GM06990 (cell line): ENCODE measurements around the gene MAS1L.

Experiments used
- DNase-seq: peaks from one replicate; pipeline ENCODE4 v3.0.0-alpha.2; 2011; ENCODE audit not compliant: insufficient read length; ENCODE audit errors: extremely low read depth
- H3K27me3 ChIP-seq: replicated peaks from 2 replicates; pipeline ENCODE4 v1.6.0; 2011; ENCODE audit warnings: low read length; ENCODE audit not compliant: control insufficient read depth, insufficient read depth
- H3K36me3 ChIP-seq: 2 replicates; pipeline ENCODE4 v1.5.1; 2011; ENCODE audit warnings: low read length; ENCODE audit not compliant: control insufficient read depth, insufficient read depth
- H3K4me3 ChIP-seq: replicated peaks from 2 replicates; pipeline ENCODE4 v1.5.1; 2011; ENCODE audit warnings: low read depth, mild to moderate bottlenecking, control low read depth, low read length
- CTCF ChIP-seq: IDR thresholded peaks from 2 replicates; pipeline ENCODE4 v1.5.1; 2011; ENCODE audit warnings: low read length, control low read depth, mild to moderate bottlenecking, inconsistent platforms; ENCODE audit not compliant: insufficient read depth, poor library complexity, severe bottlenecking

The MAS1L gene

GRCh38 chr6:29490055-29490454, 2.3 kb upstream of the MAS1L start:
- TF ChIP-seq CTCF, result no peak
- H3K4me3 ChIP-seq, result no peak overlapping the region
- no peaks in the 10 kb centered on the region for H3K27me3 ChIP-seq
- no peak for DNase-seq
- H3K36me3 ChIP-seq, result no peaks in the 10 kb centered on the region

- TF ChIP-seq CTCF, result no peak
- Histone ChIP-seq H3K36me3 (no peaks in the 10 kb centered on the region), H3K4me3 (no peak overlapping the region), H3K27me3 (no peaks in the 10 kb centered on the region)
- DNase-seq, result no peak
These were observed 1.5 kb upstream of the MAS1L start for GRCh38 chr6:29489286-29489685.

GRCh38 chr6:29488874-29489273, 1.1 kb upstream of the MAS1L start:
- TF ChIP-seq CTCF, result no peak
- H3K27me3 ChIP-seq, result no peaks in the 10 kb centered on the region
- no peak for DNase-seq
- H3K4me3 ChIP-seq, result no peak overlapping the region
- H3K36me3 ChIP-seq, result no peaks in the 10 kb centered on the region

DNA sequence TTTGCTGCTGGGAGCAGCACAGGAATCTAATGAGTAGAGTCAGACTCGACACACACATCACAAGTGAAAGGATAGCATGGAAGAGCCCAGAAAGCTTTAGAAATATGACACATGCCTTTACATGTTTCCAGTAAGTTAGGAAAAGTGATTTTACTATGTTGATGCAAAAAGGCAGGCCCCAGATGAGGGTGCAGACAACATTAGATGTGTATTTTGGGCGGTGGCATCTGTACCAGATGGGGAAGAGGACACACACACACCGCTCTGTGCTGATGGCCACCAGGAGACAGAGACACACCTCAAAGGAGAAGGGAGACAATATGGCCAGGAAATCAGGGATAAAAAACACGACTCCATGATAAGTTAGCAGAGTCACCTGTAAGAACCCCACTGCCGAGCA, 625 bp downstream of the MAS1L start:
- no peak overlapping the region for H3K4me3 ChIP-seq
- no peak for DNase-seq
- no peaks in the 10 kb centered on the region for H3K36me3 ChIP-seq
- H3K27me3 ChIP-seq, result no peaks in the 10 kb centered on the region
- no peak for TF ChIP-seq CTCF

DNA sequence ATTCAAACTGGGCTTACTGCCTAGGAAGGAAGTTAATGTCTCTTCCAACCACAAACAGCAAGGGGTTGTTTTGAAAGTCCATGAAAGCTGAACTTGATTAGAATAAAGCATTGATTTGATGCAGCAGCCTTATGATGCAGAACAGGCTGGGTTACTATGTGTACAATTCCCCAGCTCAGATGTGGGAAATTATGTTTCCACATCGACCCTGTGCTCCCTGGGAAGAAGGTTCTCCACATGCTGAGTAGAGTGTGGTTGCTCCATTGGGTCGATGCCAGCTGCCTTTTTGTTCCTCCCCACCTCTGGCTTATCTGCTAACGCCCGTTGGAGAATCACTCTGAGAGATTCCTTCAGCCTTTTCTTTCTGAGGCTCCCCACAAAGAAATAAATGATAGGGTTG, 1.2 kb downstream of the MAS1L start:
- Histone ChIP-seq H3K27me3 (no peaks in the 10 kb centered on the region), H3K4me3 (no peak overlapping the region), H3K36me3 (no peaks in the 10 kb centered on the region)
- TF ChIP-seq CTCF, result no peak
- no peak for DNase-seq

DNA sequence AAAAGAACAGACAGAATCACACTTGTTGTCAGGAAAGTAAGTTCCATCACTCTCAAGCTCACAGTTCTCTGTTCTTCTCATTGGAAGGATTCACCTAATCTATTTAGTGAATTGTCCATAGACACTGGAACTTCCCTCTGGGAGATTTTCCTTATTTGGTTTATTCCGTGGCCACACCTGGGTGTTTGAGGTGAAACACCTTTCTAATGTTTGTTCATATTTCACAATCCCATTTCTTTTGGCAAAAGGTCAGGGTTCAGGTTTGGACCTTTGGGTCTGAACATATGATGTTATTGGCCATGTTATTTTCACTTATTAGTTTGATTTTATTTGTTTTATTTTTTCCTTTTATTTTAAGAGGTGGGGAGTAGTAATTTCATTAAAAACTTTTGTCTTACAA, 4.0 kb downstream of the MAS1L start:
- Histone ChIP-seq H3K36me3 (no peaks in the 10 kb centered on the region), H3K27me3 (no peaks in the 10 kb centered on the region), H3K4me3 (no peak overlapping the region)
- TF ChIP-seq CTCF, result no peak
- DNase-seq, result no peak
